ENCODE data around the gene USP9X. TPM values are rescaled to one million over a fixed set of nuclear protein-coding genes. Genes with fewer than 3 reads are reported as not detected.

USP9X gene
- total and polyA plus RNA-seq, 9 of the 15 experiments (the other 6 are each of a cell fraction or from before 2014, with no cell fraction given), result 10.9 to 47.8 (median 29.5) TPM

DNA sequence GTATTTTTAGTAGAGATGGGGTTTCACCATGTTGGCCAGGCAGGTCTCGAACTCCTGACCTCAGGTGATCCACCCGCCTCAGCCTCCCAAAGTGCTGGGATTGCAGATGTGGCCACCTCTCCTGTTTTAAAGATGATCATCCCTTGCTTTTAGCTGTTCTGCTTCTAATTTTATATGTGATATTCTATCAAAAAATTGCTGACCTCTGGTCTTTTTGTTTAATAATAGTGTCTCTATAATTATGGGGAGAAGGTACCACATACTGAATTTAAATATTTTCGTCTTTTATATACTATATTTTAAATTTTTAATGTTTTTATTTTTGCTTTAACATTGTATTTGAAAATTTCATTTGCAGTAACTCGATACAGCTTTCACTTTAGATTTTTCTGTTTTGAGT lies 15.6 kb downstream of the USP9X start:
- 87% methylated on average over 4 of the region's 4 CpGs for WGBS (ENCODE audit: insufficient coverage, low coverage, missing lambda C conversion rate)
- ATAC-seq, result no peak
- peaks cover 30% of the 10 kb centered on the region for H4K20me1 ChIP-seq (replicated peaks; ENCODE audit: control insufficient read depth, insufficient read depth, low read length)
- intact Hi-C loops (cut with micrococcal nuclease), result no loop called here
- no peak overlapping the region for H3K4me2 ChIP-seq (ENCODE audit: insufficient read depth, low read length)
- no peaks in the 10 kb centered on the region for H3K9me1 ChIP-seq (ENCODE audit: control insufficient read depth, insufficient read depth, low read length)
- no peaks in the 10 kb centered on the region for H3K27me3 ChIP-seq (ENCODE audit: control insufficient read depth in 2 of 2, insufficient read depth in 2 of 2, low read length in 2 of 2)
- H3K36me3 ChIP-seq (ENCODE audit: control insufficient read depth, insufficient read depth, low read length), result peaks cover 4% of the 10 kb centered on the region; the same call in 2 of the 3 replicates
- no peak overlapping the region for H3K27ac ChIP-seq (ENCODE audit: extremely low read depth, low read depth, low read length)
- ChIA-PET POLR2A (interaction anchor here (1.6 to 2.2 kb wide), 3 partner anchors 8 to 14 kb away, joined by 4 to 7 read pairs (median 4); no protein-coding TSS in a partner anchor), CTCF (ENCODE audit: low intra/inter-chr PET ratio) (no interaction called here)
- no peak for DNase-seq (ENCODE audit: extremely low read depth in 1 of 4, low spot score in 3 of 4)
- H3K9ac ChIP-seq (ENCODE audit: insufficient read depth in 1 of 2, low read depth in 2 of 2, low read length in 2 of 2), result no peak overlapping the region
- no peak overlapping the region for H2AFZ ChIP-seq (ENCODE audit: low read depth, low read length)
- no TSS peak for BruUV-seq (replicated peaks)
- no peak overlapping the region for H3K4me3 ChIP-seq
- no peak for FAIRE-seq
- H3K9me3 ChIP-seq (replicated peaks; ENCODE audit: control insufficient read depth, insufficient read depth, low read depth, low read length), result no peaks in the 10 kb centered on the region
- H3K4me1 ChIP-seq (replicated peaks in 1 of 2; ENCODE audit: control insufficient read depth in 2 of 2, insufficient read depth in 2 of 2, low read length in 2 of 2), result peaks cover 0 to 6% of the 10 kb centered on the region in 2 experiments; a peak in 3 of 5 replicates
- in situ Hi-C loops (cut with MboI), result no loop called here
- TF ChIP-seq ARHGAP35 (IDR thresholded peaks at IDR 0.05; ENCODE audit: partially characterized antibody) (no peak), ZC3H8 (IDR thresholded peaks at IDR 0.05) (no peak), ZNF121 (CRISPR knock-in tag; conservative IDR thresholded peaks at IDR 0.05) (no peak), TBL1XR1 (IDR thresholded peaks at IDR 0.05; ENCODE audit: low read length in 2 of 2) (no peak), RFX1 (IDR thresholded peaks at IDR 0.05) (no peak), TCF7L2 (IDR thresholded peaks at IDR 0.05; ENCODE audit: low read depth, low read length) (no peak), ZNF316 (IDR thresholded peaks at IDR 0.05) (peak; percentile 50), E2F3 (CRISPR knock-in tag; IDR thresholded peaks at IDR 0.05) (no peak), C11orf30 (IDR thresholded peaks at IDR 0.05; ENCODE audit: low read depth) (peak; percentile 31; the same call in 1 of the 2 replicates)
- TF ChIP-seq, protein P1, sequence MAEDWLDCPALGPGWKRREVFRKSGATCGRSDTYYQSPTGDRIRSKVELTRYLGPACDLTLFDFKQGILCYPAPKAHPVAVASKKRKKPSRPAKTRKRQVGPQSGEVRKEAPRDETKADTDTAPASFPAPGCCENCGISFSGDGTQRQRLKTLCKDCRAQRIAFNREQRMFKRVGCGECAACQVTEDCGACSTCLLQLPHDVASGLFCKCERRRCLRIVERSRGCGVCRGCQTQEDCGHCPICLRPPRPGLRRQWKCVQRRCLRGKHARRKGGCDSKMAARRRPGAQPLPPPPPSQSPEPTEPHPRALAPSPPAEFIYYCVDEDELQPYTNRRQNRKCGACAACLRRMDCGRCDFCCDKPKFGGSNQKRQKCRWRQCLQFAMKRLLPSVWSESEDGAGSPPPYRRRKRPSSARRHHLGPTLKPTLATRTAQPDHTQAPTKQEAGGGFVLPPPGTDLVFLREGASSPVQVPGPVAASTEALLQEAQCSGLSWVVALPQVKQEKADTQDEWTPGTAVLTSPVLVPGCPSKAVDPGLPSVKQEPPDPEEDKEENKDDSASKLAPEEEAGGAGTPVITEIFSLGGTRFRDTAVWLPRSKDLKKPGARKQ (CRISPR knock-in tag; IDR thresholded peaks at IDR 0.05), result no peak
- TF ChIP-seq, protein P2, sequence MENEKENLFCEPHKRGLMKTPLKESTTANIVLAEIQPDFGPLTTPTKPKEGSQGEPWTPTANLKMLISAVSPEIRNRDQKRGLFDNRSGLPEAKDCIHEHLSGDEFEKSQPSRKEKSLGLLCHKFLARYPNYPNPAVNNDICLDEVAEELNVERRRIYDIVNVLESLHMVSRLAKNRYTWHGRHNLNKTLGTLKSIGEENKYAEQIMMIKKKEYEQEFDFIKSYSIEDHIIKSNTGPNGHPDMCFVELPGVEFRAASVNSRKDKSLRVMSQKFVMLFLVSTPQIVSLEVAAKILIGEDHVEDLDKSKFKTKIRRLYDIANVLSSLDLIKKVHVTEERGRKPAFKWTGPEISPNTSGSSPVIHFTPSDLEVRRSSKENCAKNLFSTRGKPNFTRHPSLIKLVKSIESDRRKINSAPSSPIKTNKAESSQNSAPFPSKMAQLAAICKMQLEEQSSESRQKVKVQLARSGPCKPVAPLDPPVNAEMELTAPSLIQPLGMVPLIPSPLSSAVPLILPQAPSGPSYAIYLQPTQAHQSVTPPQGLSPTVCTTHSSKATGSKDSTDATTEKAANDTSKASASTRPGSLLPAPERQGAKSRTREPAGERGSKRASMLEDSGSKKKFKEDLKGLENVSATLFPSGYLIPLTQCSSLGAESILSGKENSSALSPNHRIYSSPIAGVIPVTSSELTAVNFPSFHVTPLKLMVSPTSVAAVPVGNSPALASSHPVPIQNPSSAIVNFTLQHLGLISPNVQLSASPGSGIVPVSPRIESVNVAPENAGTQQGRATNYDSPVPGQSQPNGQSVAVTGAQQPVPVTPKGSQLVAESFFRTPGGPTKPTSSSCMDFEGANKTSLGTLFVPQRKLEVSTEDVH (IDR thresholded peaks at IDR 0.05; ENCODE audit: low read depth, partially characterized antibody), result no peak
- TF ChIP-seq, protein P3, sequence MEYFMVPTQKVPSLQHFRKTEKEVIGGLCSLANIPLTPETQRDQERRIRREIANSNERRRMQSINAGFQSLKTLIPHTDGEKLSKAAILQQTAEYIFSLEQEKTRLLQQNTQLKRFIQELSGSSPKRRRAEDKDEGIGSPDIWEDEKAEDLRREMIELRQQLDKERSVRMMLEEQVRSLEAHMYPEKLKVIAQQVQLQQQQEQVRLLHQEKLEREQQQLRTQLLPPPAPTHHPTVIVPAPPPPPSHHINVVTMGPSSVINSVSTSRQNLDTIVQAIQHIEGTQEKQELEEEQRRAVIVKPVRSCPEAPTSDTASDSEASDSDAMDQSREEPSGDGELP (CRISPR knock-in tag; IDR thresholded peaks at IDR 0.05; ENCODE audit: borderline replicate concordance), result no peak
- TF ChIP-seq, protein P4, sequence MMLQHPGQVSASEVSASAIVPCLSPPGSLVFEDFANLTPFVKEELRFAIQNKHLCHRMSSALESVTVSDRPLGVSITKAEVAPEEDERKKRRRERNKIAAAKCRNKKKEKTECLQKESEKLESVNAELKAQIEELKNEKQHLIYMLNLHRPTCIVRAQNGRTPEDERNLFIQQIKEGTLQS (IDR thresholded peaks at IDR 0.05), result no peak
- TF ChIP-seq, protein P4 (CRISPR knock-in tag; conservative IDR thresholded peaks at IDR 0.05), result no peak
- TF ChIP-seq, protein P5, sequence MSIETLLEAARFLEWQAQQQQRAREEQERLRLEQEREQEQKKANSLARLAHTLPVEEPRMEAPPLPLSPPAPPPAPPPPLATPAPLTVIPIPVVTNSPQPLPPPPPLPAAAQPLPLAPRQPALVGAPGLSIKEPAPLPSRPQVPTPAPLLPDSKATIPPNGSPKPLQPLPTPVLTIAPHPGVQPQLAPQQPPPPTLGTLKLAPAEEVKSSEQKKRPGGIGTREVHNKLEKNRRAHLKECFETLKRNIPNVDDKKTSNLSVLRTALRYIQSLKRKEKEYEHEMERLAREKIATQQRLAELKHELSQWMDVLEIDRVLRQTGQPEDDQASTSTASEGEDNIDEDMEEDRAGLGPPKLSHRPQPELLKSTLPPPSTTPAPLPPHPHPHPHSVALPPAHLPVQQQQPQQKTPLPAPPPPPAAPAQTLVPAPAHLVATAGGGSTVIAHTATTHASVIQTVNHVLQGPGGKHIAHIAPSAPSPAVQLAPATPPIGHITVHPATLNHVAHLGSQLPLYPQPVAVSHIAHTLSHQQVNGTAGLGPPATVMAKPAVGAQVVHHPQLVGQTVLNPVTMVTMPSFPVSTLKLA (conservative IDR thresholded peaks at IDR 0.05), result no peak
- H3K79me2 ChIP-seq (ENCODE audit: control insufficient read depth, insufficient read depth, low read length), result peaks cover 99% of the 10 kb centered on the region
